Measurements from ENCODE around the gene KAZN.

KAZN gene

GRCh38 chr1:15056515-15057285, 458.2 kb downstream of the KAZN start:
- H3K9ac ChIP-seq (ENCODE audit: low read length) = no peak overlapping the region
- no peak overlapping the region for H3K4me2 ChIP-seq (ENCODE audit: low read depth, low read length)

GRCh38 chr1:15057834-15058233, 459.3 kb downstream of the KAZN start:
- TF ChIP-seq EZH2 (optimal IDR thresholded peaks at IDR 0.05; ENCODE audit: low read depth, low read length) = no peak
- no peak for TF ChIP-seq EZH2phosphoT487 (IDR thresholded peaks at IDR 0.05; ENCODE audit: low read length)
- TF ChIP-seq CTCF (IDR thresholded peaks at IDR 0.05; ENCODE audit: low read length) = no peak
- H3K79me2 ChIP-seq (ENCODE audit: low read length) = no peaks in the 10 kb centered on the region
- no peak overlapping the region for H3K27ac ChIP-seq (ENCODE audit: low read length)
- H3K4me1 ChIP-seq (ENCODE audit: low read length) = no peaks in the 10 kb centered on the region
- no peak overlapping the region for H3K4me3 ChIP-seq (ENCODE audit: low read length)
- DNase-seq = no peak
- no peaks in the 10 kb centered on the region for H3K9me2 ChIP-seq (replicated peaks; ENCODE audit: insufficient read depth, low read length)
- H3K36me3 ChIP-seq (replicated peaks; ENCODE audit: insufficient read depth, low read length) = no peaks in the 10 kb centered on the region
- no peak overlapping the region for H2AFZ ChIP-seq (ENCODE audit: low read length)
- no peaks in the 10 kb centered on the region for H3K9me3 ChIP-seq (replicated peaks; ENCODE audit: insufficient read depth, low read length)
- H3K27me3 ChIP-seq (replicated peaks; ENCODE audit: insufficient read depth, low read length) = no peaks in the 10 kb centered on the region
- H3K9ac ChIP-seq (ENCODE audit: low read length) = no peak overlapping the region
- H3F3A ChIP-seq (ENCODE audit: insufficient read depth, low read length) = no peaks in the 10 kb centered on the region
- no peaks in the 10 kb centered on the region for H4K20me1 ChIP-seq (ENCODE audit: insufficient read depth, low read length)
- no peak overlapping the region for H3K4me2 ChIP-seq (ENCODE audit: low read depth, low read length)

More at GRCh38 chr1:15056515-15057285, 458.2 kb downstream of the KAZN start:
- TF ChIP-seq EZH2phosphoT487 (IDR thresholded peaks at IDR 0.05; ENCODE audit: low read length) (no peak), EZH2 (optimal IDR thresholded peaks at IDR 0.05; ENCODE audit: low read depth, low read length) (no peak), CTCF (IDR thresholded peaks at IDR 0.05; ENCODE audit: low read length) (no peak)
- Histone ChIP-seq H3K4me3 (ENCODE audit: low read length) (no peak overlapping the region), H3K36me3 (replicated peaks; ENCODE audit: insufficient read depth, low read length) (no peaks in the 10 kb centered on the region), H3F3A (ENCODE audit: insufficient read depth, low read length) (no peaks in the 10 kb centered on the region), H3K79me2 (ENCODE audit: low read length) (no peaks in the 10 kb centered on the region), H4K20me1 (ENCODE audit: insufficient read depth, low read length) (no peaks in the 10 kb centered on the region), H2AFZ (ENCODE audit: low read length) (no peak overlapping the region), H3K4me1 (ENCODE audit: low read length) (no peaks in the 10 kb centered on the region), H3K9me2 (replicated peaks; ENCODE audit: insufficient read depth, low read length) (no peaks in the 10 kb centered on the region), H3K9me3 (replicated peaks; ENCODE audit: insufficient read depth, low read length) (no peaks in the 10 kb centered on the region), H3K27me3 (replicated peaks; ENCODE audit: insufficient read depth, low read length) (no peaks in the 10 kb centered on the region), H3K27ac (ENCODE audit: low read length) (no peak overlapping the region)
- DNase-seq = no peak

- Histone ChIP-seq H3K27me3 (replicated peaks; ENCODE audit: insufficient read depth, low read length) (no peaks in the 10 kb centered on the region), H3K4me3 (ENCODE audit: low read length) (no peak overlapping the region), H3K79me2 (ENCODE audit: low read length) (no peaks in the 10 kb centered on the region), H3K9me3 (replicated peaks; ENCODE audit: insufficient read depth, low read length) (no peaks in the 10 kb centered on the region), H3K9ac (ENCODE audit: low read length) (no peak overlapping the region), H3K36me3 (replicated peaks; ENCODE audit: insufficient read depth, low read length) (no peaks in the 10 kb centered on the region), H3K27ac (ENCODE audit: low read length) (no peak overlapping the region), H3K4me1 (ENCODE audit: low read length) (no peaks in the 10 kb centered on the region), H4K20me1 (ENCODE audit: insufficient read depth, low read length) (no peaks in the 10 kb centered on the region), H2AFZ (ENCODE audit: low read length) (no peak overlapping the region), H3K4me2 (ENCODE audit: low read depth, low read length) (no peak overlapping the region), H3F3A (ENCODE audit: insufficient read depth, low read length) (no peaks in the 10 kb centered on the region), H3K9me2 (replicated peaks; ENCODE audit: insufficient read depth, low read length) (no peaks in the 10 kb centered on the region)
- TF ChIP-seq EZH2phosphoT487 (IDR thresholded peaks at IDR 0.05; ENCODE audit: low read length) (no peak), CTCF (IDR thresholded peaks at IDR 0.05; ENCODE audit: low read length) (no peak), EZH2 (optimal IDR thresholded peaks at IDR 0.05; ENCODE audit: low read depth, low read length) (no peak)
- DNase-seq = no peak
Observed at GRCh38 chr1:15058261-15058660, 459.8 kb downstream of the KAZN start.

Measured in MM.1S (cell line).